Retinal pigment epithelial cell (primary cell): ENCODE data around the gene GPRIN3.

ENCODE experiments used
- DNase-seq: peaks from one replicate; pipeline ENCODE4 v3.0.0-alpha.2; 2010; ENCODE audit warnings: low read depth
- H3K4me3 ChIP-seq: 2 replicates; pipeline ENCODE4 v1.5.1; 2011; ENCODE audit warnings: mild to moderate bottlenecking, low read length, control low read depth, moderate library complexity
- TF ChIP-seq, protein P1 (sequence below): conservative IDR thresholded peaks from 2 replicates; pipeline ENCODE4 v1.5.1; 2011; ENCODE audit warnings: low read depth, low read length, control low read depth, inconsistent platforms

Gene GPRIN3

GRCh38 chr4:89273741-89274141 is 33.9 kb downstream of the GPRIN3 start:
- H3K4me3 ChIP-seq, result no peak overlapping the region
- TF ChIP-seq, protein P1, sequence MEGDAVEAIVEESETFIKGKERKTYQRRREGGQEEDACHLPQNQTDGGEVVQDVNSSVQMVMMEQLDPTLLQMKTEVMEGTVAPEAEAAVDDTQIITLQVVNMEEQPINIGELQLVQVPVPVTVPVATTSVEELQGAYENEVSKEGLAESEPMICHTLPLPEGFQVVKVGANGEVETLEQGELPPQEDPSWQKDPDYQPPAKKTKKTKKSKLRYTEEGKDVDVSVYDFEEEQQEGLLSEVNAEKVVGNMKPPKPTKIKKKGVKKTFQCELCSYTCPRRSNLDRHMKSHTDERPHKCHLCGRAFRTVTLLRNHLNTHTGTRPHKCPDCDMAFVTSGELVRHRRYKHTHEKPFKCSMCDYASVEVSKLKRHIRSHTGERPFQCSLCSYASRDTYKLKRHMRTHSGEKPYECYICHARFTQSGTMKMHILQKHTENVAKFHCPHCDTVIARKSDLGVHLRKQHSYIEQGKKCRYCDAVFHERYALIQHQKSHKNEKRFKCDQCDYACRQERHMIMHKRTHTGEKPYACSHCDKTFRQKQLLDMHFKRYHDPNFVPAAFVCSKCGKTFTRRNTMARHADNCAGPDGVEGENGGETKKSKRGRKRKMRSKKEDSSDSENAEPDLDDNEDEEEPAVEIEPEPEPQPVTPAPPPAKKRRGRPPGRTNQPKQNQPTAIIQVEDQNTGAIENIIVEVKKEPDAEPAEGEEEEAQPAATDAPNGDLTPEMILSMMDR, result no peak
- DNase-seq, result no peak

DNA sequence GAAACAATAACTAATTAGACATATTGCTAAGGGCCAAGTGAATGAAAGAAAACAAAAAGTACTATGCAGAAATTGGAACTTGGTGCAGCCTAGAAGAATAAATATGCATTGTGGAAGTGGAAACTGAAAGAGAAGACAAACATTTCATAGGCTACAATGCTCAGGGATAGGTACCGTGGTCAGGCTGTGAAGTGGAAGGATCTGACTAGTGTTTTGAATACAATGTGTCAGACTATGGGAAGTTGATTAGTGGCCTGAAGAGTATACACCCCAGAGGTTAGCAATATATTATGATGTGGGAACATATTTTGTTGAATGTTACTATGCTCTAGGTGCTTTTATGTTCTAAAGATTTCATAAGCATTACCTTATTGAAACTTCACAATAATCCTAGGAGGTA is 36.8 kb downstream of the GPRIN3 start:
- TF ChIP-seq, protein P1, result no peak
- no peak overlapping the region for H3K4me3 ChIP-seq
- no peak for DNase-seq

DNA sequence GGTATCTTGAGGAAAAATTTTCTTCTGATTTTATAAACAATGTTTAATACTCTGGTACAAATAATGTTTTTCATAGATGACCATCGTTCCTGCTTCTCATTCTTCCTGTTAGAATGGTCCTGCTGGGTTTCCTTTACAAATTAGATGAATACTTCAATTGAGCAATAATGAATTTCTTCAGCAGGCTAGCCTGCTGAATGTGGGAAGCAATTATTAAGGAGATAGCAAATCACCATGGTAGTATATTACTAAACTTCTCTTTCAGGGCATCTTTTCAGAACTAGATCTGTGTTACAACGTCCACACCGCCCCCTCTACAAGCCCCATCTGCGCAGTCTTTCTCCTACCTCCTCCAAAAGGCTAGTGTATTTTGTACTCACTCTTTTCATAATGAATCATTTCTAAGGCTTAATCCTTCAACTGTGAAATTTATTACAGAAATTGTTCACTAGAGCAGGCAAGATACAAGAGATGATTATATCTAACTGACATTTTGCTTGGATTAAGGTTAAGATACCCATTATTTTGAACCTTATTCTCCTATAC is 38.4 kb downstream of the GPRIN3 start:
- no peak for DNase-seq
- H3K4me3 ChIP-seq, result no peak overlapping the region
- TF ChIP-seq, protein P1, result no peak

GRCh38 chr4:89268679-89269078 is 38.9 kb downstream of the GPRIN3 start:
- DNase-seq, result no peak
- H3K4me3 ChIP-seq, result no peak overlapping the region
- TF ChIP-seq, protein P1, result no peak

GRCh38 chr4:89267846-89268245 is 39.8 kb downstream of the GPRIN3 start:
- DNase-seq, result no peak
- TF ChIP-seq, protein P1, result no peak
- no peak overlapping the region for H3K4me3 ChIP-seq

DNA sequence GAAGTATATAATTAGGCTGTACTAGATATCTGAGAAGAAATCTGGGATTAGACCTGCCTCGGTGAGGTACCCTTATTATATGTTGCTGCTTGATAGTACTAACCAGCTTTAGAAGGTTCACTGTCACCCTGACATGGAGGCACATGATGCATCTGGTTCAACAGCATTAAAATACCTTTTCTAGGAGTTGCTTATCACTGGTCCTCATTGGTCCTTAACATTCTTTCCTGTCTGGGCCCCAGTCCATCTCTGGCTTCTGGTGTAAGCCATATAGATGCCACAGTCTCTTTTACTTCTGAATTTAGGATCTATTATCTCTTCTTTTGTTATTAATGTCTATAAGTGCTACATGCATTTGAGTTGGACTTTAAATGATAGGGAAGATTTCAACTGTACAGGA is 40.2 kb downstream of the GPRIN3 start:
- no peak for DNase-seq
- no peak overlapping the region for H3K4me3 ChIP-seq
- TF ChIP-seq, protein P1, result no peak

- TF ChIP-seq, protein P1, result no peak
- no peak for DNase-seq
- no peak overlapping the region for H3K4me3 ChIP-seq
Measured at GRCh38 chr4:89266128-89266527, 41.5 kb downstream of the GPRIN3 start.
